ENCODE results near the gene ZNF397. TPM values are rescaled to one million over a fixed set of nuclear protein-coding genes. Genes with fewer than 3 reads are reported as not detected.

Gene ZNF397
- 4.0 TPM for polyA plus RNA-seq (2013, experiment 1 of 2)
- 3.6 TPM for polyA plus RNA-seq (2013, experiment 2 of 2)

DNA sequence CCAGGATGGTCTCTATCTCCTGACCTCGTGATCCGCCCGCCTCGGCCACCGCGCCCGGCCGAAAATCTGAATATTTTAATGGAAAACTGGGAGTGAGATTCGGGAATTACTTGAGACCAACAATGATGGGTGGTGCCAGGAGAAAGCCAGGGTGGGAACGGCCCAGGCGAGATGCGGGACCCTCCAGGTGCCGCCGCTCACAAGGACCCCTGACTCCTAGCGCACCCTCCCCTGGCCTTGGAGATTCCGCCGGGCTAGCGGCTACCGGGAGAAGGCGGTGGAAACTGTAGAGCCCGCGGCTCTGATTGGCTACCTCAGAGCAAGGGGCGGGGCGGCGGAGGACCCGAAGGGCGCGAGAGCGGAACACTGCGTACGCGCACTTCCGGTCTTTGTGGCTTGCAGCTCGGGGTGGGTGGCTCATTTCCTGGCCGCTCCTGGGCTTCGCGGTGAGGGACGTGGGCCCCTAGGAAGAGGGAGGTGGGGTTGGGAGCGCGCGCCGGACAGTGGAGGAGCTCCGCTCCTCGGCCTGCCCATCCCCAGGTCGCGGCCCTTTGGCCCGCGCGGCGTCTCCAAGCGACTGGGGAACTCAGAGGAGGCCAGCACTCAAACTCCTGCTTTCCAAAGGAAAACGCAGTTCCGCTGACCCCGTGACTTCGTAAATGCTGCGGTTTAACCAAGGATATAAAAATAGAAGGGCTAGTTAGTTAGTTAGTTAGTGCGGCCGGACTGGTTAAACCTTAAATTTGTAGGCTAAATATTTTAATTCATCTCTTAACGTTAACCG lies at the start of gene ZNF397:
Gene ZNF397 (plus strand): TSS at position 371 of the 784 bp plus-strand sequence. CDS start 1,437 bp downstream, outside the sequence.
- Histone ChIP-seq H2BK12ac (ENCODE audit: low read length in 2 of 2) (peak within 1 kb of the TSS in 1 of 2 experiments; percentile 86), H3K4me2 (ENCODE audit: low read length, poor library complexity, severe bottlenecking) (peak within 1 kb of the TSS; percentile 76), H3K4ac (ENCODE audit: low read depth in 1 of 2, low read length in 2 of 2) (peak within 1 kb of the TSS; percentile 63 to 99), H3K36me3 (ENCODE audit: control insufficient read depth in 1 of 2, insufficient read depth in 2 of 2, low read depth in 1 of 2, low read length in 2 of 2) (peaks cover 8 to 38% of the 10 kb centered on the region in 2 experiments), H4K91ac (ENCODE audit: low read length) (peak within 1 kb of the TSS; percentile 88), H2BK5ac (ENCODE audit: low read depth, low read length, poor library complexity, severe bottlenecking) (peak within 1 kb of the TSS; percentile 90), H2BK120ac (ENCODE audit: low read depth, low read length) (peak within 1 kb of the TSS; percentile 77), H3K27ac (ENCODE audit: low read length, poor library complexity, severe bottlenecking) (peak within 1 kb of the TSS; percentile 93), H3K79me1 (replicated peaks; ENCODE audit: low read length, poor library complexity, severe bottlenecking) (peaks cover 14% of the 10 kb centered on the region), H2AK5ac (ENCODE audit: low read length, severe bottlenecking) (peak within 1 kb of the TSS; percentile 70), H3K27me3 (ENCODE audit: control insufficient read depth in 1 of 2, insufficient read depth in 1 of 2, low read length in 2 of 2) (no peaks in the 10 kb centered on the region), H3K9me3 (ENCODE audit: control insufficient read depth, low read length) (peaks cover 36% of the 10 kb centered on the region), H3K9ac (ENCODE audit: low read length) (peak within 1 kb of the TSS; percentile 96), H4K8ac (ENCODE audit: low read length) (peak within 1 kb of the TSS; percentile 96), H3K23ac (ENCODE audit: low read length in 2 of 2) (peak within 1 kb of the TSS in 1 of 2 experiments; percentile 94), H3K14ac (ENCODE audit: low read length in 2 of 2) (peak within 1 kb of the TSS in 1 of 2 experiments; percentile 41), H2AFZ (ENCODE audit: low read depth, low read length) (peak within 1 kb of the TSS; percentile 71), H2BK15ac (ENCODE audit: low read depth, poor library complexity, severe bottlenecking) (peak within 1 kb of the TSS; percentile 6), H3K4me3 (ENCODE audit: insufficient read depth in 1 of 2, low read depth in 1 of 2, low read length in 2 of 2) (peak within 1 kb of the TSS; percentile 76 to 87), H3K18ac (ENCODE audit: low read depth in 1 of 2, low read length in 2 of 2) (peak within 1 kb of the TSS; percentile 90 to 99), H3K4me1 (ENCODE audit: control insufficient read depth, insufficient read depth, low read depth, low read length) (peaks cover 2% of the 10 kb centered on the region)
- peak; percentile 98 for DNase-seq
- under 1% methylated on average over 60 of the region's 60 CpGs for WGBS

DNA sequence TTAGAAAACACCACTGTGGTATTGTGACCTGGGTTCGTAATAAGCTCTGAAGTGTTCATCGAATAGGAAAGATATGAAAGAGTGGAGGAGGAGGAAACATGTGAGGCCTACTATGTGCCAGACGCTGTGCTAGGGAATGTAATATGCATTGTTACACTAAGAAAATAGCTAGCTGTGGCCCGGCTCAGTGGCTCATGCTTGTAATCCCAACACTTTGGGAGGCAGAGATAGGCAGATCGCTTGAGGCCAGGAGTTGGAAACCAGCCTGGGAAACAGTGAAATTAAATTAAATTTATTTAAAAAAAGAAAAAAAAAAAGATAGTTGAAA lies 49.2 kb upstream of the ZNF397 start:
- Histone ChIP-seq H2AK5ac (ENCODE audit: low read length, severe bottlenecking) (no peak overlapping the region), H3K79me1 (replicated peaks; ENCODE audit: low read length, poor library complexity, severe bottlenecking) (no peaks in the 10 kb centered on the region)

DNA sequence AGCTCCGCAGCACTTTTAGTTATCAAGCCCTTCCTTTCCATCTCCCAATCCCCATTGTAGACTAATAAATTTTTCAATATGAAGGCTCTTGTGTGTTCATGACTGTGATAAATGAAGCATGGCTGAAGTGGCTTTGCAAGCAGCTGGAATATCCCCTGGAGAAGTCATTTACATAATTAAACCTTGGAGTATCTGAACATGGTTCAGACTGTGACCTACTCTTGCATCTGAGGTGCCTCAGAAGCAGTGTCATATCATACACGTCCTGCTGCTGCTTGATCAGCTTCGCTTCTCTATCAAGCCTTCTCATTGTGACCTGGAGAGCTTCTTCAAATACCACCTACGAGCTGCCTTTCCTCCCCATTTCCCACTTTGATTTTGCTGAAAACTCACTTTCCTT lies 48.4 kb upstream of the ZNF397 start:
- Histone ChIP-seq H3K4ac (ENCODE audit: low read depth in 1 of 2, low read length in 2 of 2) (no peak overlapping the region), H3K14ac (ENCODE audit: low read length in 2 of 2) (no peak overlapping the region), H2BK120ac (ENCODE audit: low read depth, low read length) (no peak overlapping the region)

More for the DNA sequence above, 49.2 kb upstream of the ZNF397 start:
- Histone ChIP-seq H3K18ac (ENCODE audit: low read depth in 1 of 2, low read length in 2 of 2) (peak overlapping the region in 1 of 2 experiments; percentile 29), H3K27ac (ENCODE audit: low read length, poor library complexity, severe bottlenecking) (no peak overlapping the region), H2BK12ac (ENCODE audit: low read length in 2 of 2) (no peak overlapping the region), H3K4me3 (ENCODE audit: insufficient read depth in 1 of 2, low read depth in 1 of 2, low read length in 2 of 2) (no peak overlapping the region), H3K14ac (ENCODE audit: low read length in 2 of 2) (no peak overlapping the region), H2AFZ (ENCODE audit: low read depth, low read length) (no peak overlapping the region), H2BK5ac (ENCODE audit: low read depth, low read length, poor library complexity, severe bottlenecking) (no peak overlapping the region), H4K8ac (ENCODE audit: low read length) (no peak overlapping the region), H3K27me3 (ENCODE audit: control insufficient read depth in 1 of 2, insufficient read depth in 1 of 2, low read length in 2 of 2) (no peaks in the 10 kb centered on the region), H3K4me2 (ENCODE audit: low read length, poor library complexity, severe bottlenecking) (no peak overlapping the region), H2BK120ac (ENCODE audit: low read depth, low read length) (no peak overlapping the region), H3K23ac (ENCODE audit: low read length in 2 of 2) (no peak overlapping the region), H3K4ac (ENCODE audit: low read depth in 1 of 2, low read length in 2 of 2) (no peak overlapping the region), H3K9ac (ENCODE audit: low read length) (no peak overlapping the region), H4K91ac (ENCODE audit: low read length) (no peak overlapping the region), H2BK15ac (ENCODE audit: low read depth, poor library complexity, severe bottlenecking) (no peak overlapping the region), H3K4me1 (ENCODE audit: control insufficient read depth, insufficient read depth, low read depth, low read length) (no peaks in the 10 kb centered on the region), H3K9me3 (ENCODE audit: control insufficient read depth, low read length) (no peaks in the 10 kb centered on the region), H3K36me3 (ENCODE audit: control insufficient read depth in 1 of 2, insufficient read depth in 2 of 2, low read depth in 1 of 2, low read length in 2 of 2) (no peaks in the 10 kb centered on the region)
- 89% methylated on average over 4 of the region's 5 CpGs for WGBS
- DNase-seq = no peak

DNA sequence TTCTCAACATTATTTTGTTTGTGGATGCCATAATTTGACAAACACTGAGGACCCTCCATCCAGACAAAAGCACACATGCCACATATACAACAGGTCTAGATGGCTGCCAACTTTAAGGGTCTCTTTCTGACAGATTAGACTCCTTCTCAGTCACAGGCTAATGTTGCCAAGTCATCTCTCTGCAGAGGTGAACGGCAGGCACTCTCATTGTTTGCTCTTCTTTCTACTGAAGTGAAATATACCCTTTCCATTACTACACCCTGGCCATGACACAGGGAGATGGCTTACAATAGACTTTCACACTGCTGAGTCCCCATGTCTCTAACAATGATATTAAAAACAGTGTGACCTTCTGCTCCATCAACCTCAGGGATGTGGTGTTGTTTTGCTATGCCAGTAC lies 47.5 kb upstream of the ZNF397 start:
- Histone ChIP-seq H3K9ac (ENCODE audit: low read length) (no peak overlapping the region), H2BK15ac (ENCODE audit: low read depth, poor library complexity, severe bottlenecking) (no peak overlapping the region), H3K27ac (ENCODE audit: low read length, poor library complexity, severe bottlenecking) (no peak overlapping the region), H3K14ac (ENCODE audit: low read length in 2 of 2) (no peak overlapping the region), H3K4ac (ENCODE audit: low read depth in 1 of 2, low read length in 2 of 2) (no peak overlapping the region), H3K79me1 (replicated peaks; ENCODE audit: low read length, poor library complexity, severe bottlenecking) (no peaks in the 10 kb centered on the region), H3K4me3 (ENCODE audit: insufficient read depth in 1 of 2, low read depth in 1 of 2, low read length in 2 of 2) (no peak overlapping the region), H2BK120ac (ENCODE audit: low read depth, low read length) (no peak overlapping the region), H3K4me1 (ENCODE audit: control insufficient read depth, insufficient read depth, low read depth, low read length) (no peaks in the 10 kb centered on the region), H3K9me3 (ENCODE audit: control insufficient read depth, low read length) (no peaks in the 10 kb centered on the region), H2AFZ (ENCODE audit: low read depth, low read length) (no peak overlapping the region), H3K18ac (ENCODE audit: low read depth in 1 of 2, low read length in 2 of 2) (no peak overlapping the region), H3K36me3 (ENCODE audit: control insufficient read depth in 1 of 2, insufficient read depth in 2 of 2, low read depth in 1 of 2, low read length in 2 of 2) (no peaks in the 10 kb centered on the region), H4K8ac (ENCODE audit: low read length) (no peak overlapping the region), H4K91ac (ENCODE audit: low read length) (no peak overlapping the region), H2BK12ac (ENCODE audit: low read length in 2 of 2) (no peak overlapping the region), H3K27me3 (ENCODE audit: control insufficient read depth in 1 of 2, insufficient read depth in 1 of 2, low read length in 2 of 2) (no peaks in the 10 kb centered on the region), H2BK5ac (ENCODE audit: low read depth, low read length, poor library complexity, severe bottlenecking) (no peak overlapping the region), H2AK5ac (ENCODE audit: low read length, severe bottlenecking) (no peak overlapping the region), H3K23ac (ENCODE audit: low read length in 2 of 2) (no peak overlapping the region), H3K4me2 (ENCODE audit: low read length, poor library complexity, severe bottlenecking) (no peak overlapping the region)
- WGBS = 96% methylated on average over 1 of the region's 1 CpG
- no peak for DNase-seq

More for the DNA sequence above, 48.4 kb upstream of the ZNF397 start:
- WGBS = 96% methylated on average over 3 of the region's 4 CpGs
- H2AK5ac ChIP-seq (ENCODE audit: low read length, severe bottlenecking) = no peak overlapping the region
- no peak for DNase-seq
- no peaks in the 10 kb centered on the region for H3K9me3 ChIP-seq (ENCODE audit: control insufficient read depth, low read length)
- no peak overlapping the region for H3K9ac ChIP-seq (ENCODE audit: low read length)
- H3K4me2 ChIP-seq (ENCODE audit: low read length, poor library complexity, severe bottlenecking) = no peak overlapping the region
- H3K18ac ChIP-seq (ENCODE audit: low read depth in 1 of 2, low read length in 2 of 2) = no peak overlapping the region
- no peak overlapping the region for H2AFZ ChIP-seq (ENCODE audit: low read depth, low read length)
- no peak overlapping the region for H3K27ac ChIP-seq (ENCODE audit: low read length, poor library complexity, severe bottlenecking)
- H2BK12ac ChIP-seq (ENCODE audit: low read length in 2 of 2) = no peak overlapping the region
- no peak overlapping the region for H4K91ac ChIP-seq (ENCODE audit: low read length)
- H3K23ac ChIP-seq (ENCODE audit: low read length in 2 of 2) = no peak overlapping the region
- no peaks in the 10 kb centered on the region for H3K79me1 ChIP-seq (replicated peaks; ENCODE audit: low read length, poor library complexity, severe bottlenecking)
- no peak overlapping the region for H2BK5ac ChIP-seq (ENCODE audit: low read depth, low read length, poor library complexity, severe bottlenecking)
- H3K27me3 ChIP-seq (ENCODE audit: control insufficient read depth in 1 of 2, insufficient read depth in 1 of 2, low read length in 2 of 2) = no peaks in the 10 kb centered on the region
- no peak overlapping the region for H4K8ac ChIP-seq (ENCODE audit: low read length)
- no peak overlapping the region for H2BK15ac ChIP-seq (ENCODE audit: low read depth, poor library complexity, severe bottlenecking)
- H3K4me1 ChIP-seq (ENCODE audit: control insufficient read depth, insufficient read depth, low read depth, low read length) = no peaks in the 10 kb centered on the region
- H3K36me3 ChIP-seq (ENCODE audit: control insufficient read depth in 1 of 2, insufficient read depth in 2 of 2, low read depth in 1 of 2, low read length in 2 of 2) = no peaks in the 10 kb centered on the region
- H3K4me3 ChIP-seq (ENCODE audit: insufficient read depth in 1 of 2, low read depth in 1 of 2, low read length in 2 of 2) = no peak overlapping the region

Measured in mesenchymal stem cell (in vitro differentiated cells and primary cell).